DMS153 (cell line): ENCODE results near the gene TMCO4.
"Not testable (repeated sequence)": the region's sequence is repeated elsewhere in the genome, so short reads cannot be mapped to it uniquely, and the experiment has no call there.

Source experiments
- DNase-seq: peaks from one replicate; lab custom pipeline; 2025; lab: John Stamatoyannopoulos, UW

Gene TMCO4

GRCh38 chr1:19637606-19638005 is 162.1 kb downstream of the TMCO4 start:
- DNase-seq, result no peak

DNA sequence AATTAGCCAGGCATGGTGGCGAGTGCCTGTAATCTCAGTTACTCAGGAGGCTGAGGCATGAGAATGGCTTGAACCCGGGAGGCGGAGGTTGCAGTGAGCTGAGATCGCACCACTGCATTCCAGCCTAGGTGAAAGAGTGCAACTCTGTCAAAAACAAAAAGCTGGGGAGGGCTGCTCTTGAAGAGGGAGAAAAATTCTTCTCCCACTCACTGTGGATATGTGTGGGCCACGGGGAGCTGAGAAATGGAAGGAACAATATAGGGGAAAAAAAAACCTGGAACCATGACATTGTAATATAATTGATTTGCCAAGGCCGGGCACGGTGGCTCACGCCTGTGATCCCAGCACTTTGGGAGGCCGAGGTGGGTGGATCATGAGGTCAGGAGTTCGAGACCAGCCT is 163.0 kb downstream of the TMCO4 start:
- DNase-seq, result not testable (repeated sequence)

DNA sequence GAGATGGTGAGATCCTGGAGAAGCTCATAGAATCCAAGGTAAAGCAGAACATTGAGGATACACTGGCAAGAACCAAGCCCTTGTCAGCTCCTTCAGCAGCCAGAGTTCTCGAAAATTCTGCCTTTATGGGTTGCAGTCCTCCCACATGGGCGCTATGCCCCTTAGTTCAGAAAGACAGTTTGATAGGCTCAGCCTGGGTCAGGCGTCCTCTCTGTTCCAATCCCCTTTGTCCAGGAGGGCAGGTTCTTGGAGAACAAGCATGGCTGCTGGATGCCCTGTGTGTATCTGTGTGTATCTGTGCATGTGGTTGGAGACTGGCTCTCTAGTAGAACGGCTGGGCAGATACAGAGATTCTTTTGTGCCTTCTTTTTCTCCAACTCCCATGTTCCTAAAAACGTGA is 163.7 kb downstream of the TMCO4 start:
- no peak for DNase-seq

- no peak for DNase-seq
These were observed 164.1 kb downstream of the TMCO4 start for GRCh38 chr1:19635646-19636045.

DNA sequence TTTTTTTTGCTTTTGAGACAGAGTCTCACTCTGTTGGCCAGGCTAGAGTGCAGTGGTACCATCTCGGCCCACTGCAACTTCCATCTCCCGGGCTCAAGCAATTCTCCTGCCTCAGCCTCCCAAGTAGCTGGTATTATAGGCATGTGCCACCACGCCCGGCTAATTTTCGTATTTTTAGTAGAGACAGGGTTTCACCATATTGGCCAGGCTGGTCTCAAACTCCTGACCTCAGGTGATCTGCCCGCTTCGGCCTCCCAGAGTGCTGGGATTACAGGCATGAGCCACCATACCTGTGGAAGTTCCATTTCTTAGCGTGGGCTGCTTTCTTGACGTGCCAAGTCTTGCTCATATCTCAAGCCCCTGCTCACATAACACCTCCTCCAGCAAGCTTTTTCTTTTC is 164.7 kb downstream of the TMCO4 start:
- not testable (repeated sequence) for DNase-seq

DNA sequence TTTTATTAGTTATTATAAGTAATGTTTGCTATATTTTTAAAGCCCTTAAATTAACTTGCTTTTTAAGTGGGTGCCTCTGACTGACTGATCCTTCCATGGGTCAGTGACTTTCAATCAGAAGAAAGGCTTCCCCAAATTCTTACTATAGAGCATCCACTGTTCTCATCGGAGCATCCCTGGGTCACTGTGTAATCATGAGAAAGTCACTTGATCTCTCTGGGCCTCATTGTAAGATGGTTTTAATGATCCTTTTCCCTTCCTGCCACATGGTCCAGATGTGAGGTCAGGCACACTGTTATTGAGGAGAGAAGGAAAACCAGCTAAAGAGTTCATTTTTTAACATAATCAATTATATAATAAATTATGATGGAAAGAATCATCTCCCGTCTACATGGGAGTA is 166.6 kb downstream of the TMCO4 start:
- no peak for DNase-seq
